Glutamatergic neuron (in vitro differentiated cells): ENCODE measurements around the gene CLSTN1. TPM values are rescaled to one million over a fixed set of nuclear protein-coding genes. Genes with fewer than 3 reads are reported as not detected.

ENCODE experiments used
- DNase-seq: peaks from one replicate; pipeline ENCODE4 v3.0.0; 2022
- H3K27ac Mint-ChIP-seq: one replicate; pipeline ENCODE4 v1.8.0; 2020; ENCODE audit warnings: mild to moderate bottlenecking, mixed read lengths, inconsistent platforms; ENCODE audit not compliant: unreplicated experiment
- H3K27me3 Mint-ChIP-seq: one replicate; pipeline ENCODE4 v1.8.0; 2020; ENCODE audit warnings: mild to moderate bottlenecking, moderate library complexity, mixed read lengths, inconsistent platforms; ENCODE audit not compliant: unreplicated experiment
- H3K36me3 Mint-ChIP-seq: one replicate; pipeline ENCODE4 v1.8.0; 2020; ENCODE audit warnings: mild to moderate bottlenecking, mixed read lengths, inconsistent platforms; ENCODE audit not compliant: unreplicated experiment
- H3K4me1 Mint-ChIP-seq: one replicate; pipeline ENCODE4 v1.8.0; 2020; ENCODE audit warnings: mild to moderate bottlenecking, low read depth, mixed read lengths, inconsistent platforms; ENCODE audit not compliant: unreplicated experiment
- H3K4me3 Mint-ChIP-seq: one replicate; pipeline ENCODE4 v1.8.0; 2020; ENCODE audit warnings: mild to moderate bottlenecking, mixed read lengths, inconsistent platforms; ENCODE audit not compliant: unreplicated experiment
- H3K9me3 Mint-ChIP-seq: one replicate; pipeline ENCODE4 v1.8.0; 2020; ENCODE audit warnings: mild to moderate bottlenecking, moderate library complexity, mixed read lengths, inconsistent platforms; ENCODE audit not compliant: unreplicated experiment
- total RNA-seq: library from RNA; stranded (reverse); fragmentation: NEBNext Ultra II Directional; extraction: Animal tissue kit (Norgen Biotek cat#: 25700); gene quantifications from one replicate; pipeline ENCODE4 v1.2.1, GENCODE V29; 2021; ENCODE audit not compliant: unreplicated experiment
- TF ChIP-seq, protein P1 (sequence below): fragments of 200-600 bp; sonication (generic); IDR thresholded peaks from one replicate; pipeline ENCODE4 v1.5.0; 2021; ENCODE audit not compliant: partially characterized antibody, unreplicated experiment

The CLSTN1 gene
- total RNA-seq, 1 donor from 2014 or later = 139 TPM

DNA sequence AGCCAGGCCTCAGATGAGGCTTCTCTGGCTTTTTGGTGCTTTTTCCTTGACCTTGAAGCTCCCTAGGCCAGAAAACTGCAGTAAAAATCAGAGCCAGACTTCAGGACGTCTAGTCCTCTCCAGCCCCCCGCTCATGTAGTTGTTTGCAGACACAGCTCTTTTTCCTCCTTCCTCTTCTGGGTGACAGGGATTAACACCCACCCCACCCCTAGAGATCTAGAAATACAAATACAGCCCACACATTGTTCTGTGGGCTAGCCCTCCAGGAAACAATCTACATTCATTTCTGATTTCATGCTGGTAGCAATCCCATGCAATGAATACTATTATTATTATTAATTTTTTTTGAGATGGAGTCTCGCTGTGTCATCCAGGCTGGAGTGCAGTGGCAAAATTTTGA, 9.9 kb upstream of the CLSTN1 start:
- TF ChIP-seq, protein P1, sequence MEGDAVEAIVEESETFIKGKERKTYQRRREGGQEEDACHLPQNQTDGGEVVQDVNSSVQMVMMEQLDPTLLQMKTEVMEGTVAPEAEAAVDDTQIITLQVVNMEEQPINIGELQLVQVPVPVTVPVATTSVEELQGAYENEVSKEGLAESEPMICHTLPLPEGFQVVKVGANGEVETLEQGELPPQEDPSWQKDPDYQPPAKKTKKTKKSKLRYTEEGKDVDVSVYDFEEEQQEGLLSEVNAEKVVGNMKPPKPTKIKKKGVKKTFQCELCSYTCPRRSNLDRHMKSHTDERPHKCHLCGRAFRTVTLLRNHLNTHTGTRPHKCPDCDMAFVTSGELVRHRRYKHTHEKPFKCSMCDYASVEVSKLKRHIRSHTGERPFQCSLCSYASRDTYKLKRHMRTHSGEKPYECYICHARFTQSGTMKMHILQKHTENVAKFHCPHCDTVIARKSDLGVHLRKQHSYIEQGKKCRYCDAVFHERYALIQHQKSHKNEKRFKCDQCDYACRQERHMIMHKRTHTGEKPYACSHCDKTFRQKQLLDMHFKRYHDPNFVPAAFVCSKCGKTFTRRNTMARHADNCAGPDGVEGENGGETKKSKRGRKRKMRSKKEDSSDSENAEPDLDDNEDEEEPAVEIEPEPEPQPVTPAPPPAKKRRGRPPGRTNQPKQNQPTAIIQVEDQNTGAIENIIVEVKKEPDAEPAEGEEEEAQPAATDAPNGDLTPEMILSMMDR = no peak
- DNase-seq = no peak
- Mint-ChIP-seq H3K27me3 (peaks cover 3% of the 10 kb centered on the region), H3K4me3 (no peak overlapping the region), H3K4me1 (peaks cover 15% of the 10 kb centered on the region), H3K27ac (no peak overlapping the region), H3K36me3 (no peaks in the 10 kb centered on the region), H3K9me3 (peaks cover 1% of the 10 kb centered on the region)

- Mint-ChIP-seq H3K27ac (no peak overlapping the region), H3K36me3 (no peaks in the 10 kb centered on the region), H3K4me3 (no peak overlapping the region), H3K4me1 (peaks cover 10% of the 10 kb centered on the region), H3K27me3 (peaks cover 17% of the 10 kb centered on the region), H3K9me3 (peaks cover 13% of the 10 kb centered on the region)
- DNase-seq = no peak
- TF ChIP-seq, protein P1 = peak; percentile 59
These were observed 3.9 kb upstream of the CLSTN1 start for GRCh38 chr1:9827558-9828185.

- peaks cover 20% of the 10 kb centered on the region for H3K27me3 Mint-ChIP-seq
- H3K9me3 Mint-ChIP-seq = peaks cover 14% of the 10 kb centered on the region
- no peak overlapping the region for H3K27ac Mint-ChIP-seq
- TF ChIP-seq, protein P1 = no peak
- no peaks in the 10 kb centered on the region for H3K36me3 Mint-ChIP-seq
- no peak overlapping the region for H3K4me3 Mint-ChIP-seq
- H3K4me1 Mint-ChIP-seq = peaks cover 18% of the 10 kb centered on the region
- DNase-seq = no peak
These were observed 2.9 kb upstream of the CLSTN1 start for GRCh38 chr1:9826616-9827015.

- H3K4me3 Mint-ChIP-seq = no peak overlapping the region
- no peak overlapping the region for H3K27ac Mint-ChIP-seq
- no peak for DNase-seq
- TF ChIP-seq, protein P1 = no peak
- H3K36me3 Mint-ChIP-seq = no peaks in the 10 kb centered on the region
- peaks cover 14% of the 10 kb centered on the region for H3K9me3 Mint-ChIP-seq
- H3K27me3 Mint-ChIP-seq = peaks cover 20% of the 10 kb centered on the region
- peaks cover 21% of the 10 kb centered on the region for H3K4me1 Mint-ChIP-seq
These were observed 2.3 kb upstream of the CLSTN1 start for GRCh38 chr1:9826087-9826486.

DNA sequence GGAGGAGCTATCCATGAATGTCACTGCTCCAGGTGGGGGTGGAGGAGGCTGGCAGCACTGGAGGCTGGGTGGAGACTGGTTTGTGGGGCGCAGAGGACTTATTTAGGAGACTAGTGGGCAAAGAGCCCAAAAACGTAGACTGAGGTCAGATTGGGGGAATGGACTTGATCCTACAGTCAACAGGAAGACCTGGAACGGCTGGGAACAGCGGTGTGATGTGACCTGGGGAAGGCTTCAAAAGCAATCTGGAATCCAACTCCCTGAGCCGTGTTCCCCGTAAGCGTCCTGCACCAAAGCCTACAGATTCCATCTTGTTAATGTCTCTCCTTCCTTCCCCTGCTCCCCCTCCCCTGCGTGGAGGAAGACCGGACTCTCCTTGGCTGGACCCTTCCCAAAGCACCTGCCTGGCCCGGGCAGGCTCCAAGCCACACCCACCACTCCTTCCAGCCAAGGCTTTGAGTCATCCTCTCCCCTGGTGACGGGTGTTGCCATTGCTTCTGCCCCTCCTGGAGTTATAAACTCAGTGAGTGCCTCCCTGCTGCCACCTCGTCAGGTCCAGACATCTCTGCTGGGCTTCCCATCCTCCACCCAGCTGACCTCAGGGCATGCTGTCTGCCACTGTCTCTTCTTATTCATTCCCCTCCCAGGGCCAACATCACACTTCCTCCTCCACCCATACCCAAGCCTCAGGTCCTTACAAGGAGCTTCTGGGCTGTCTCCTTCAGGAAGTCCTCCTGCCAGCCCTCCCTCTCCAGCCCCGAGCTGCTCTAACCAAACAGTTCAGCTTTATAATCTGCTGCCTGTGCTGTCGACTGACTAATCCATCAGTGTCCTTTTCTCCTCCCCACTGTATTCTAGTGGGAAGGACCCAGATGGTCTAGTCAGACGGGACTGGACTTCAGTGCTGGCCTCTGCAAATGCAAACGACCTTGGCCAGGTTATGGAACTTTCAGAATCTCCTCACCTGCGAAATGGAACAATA, 1.6 kb upstream of the CLSTN1 start:
- peaks cover 26% of the 10 kb centered on the region for H3K4me1 Mint-ChIP-seq
- H3K27ac Mint-ChIP-seq = peak overlapping the region; percentile 70
- H3K36me3 Mint-ChIP-seq = no peaks in the 10 kb centered on the region

More for the DNA sequence above, 1.6 kb upstream of the CLSTN1 start:
- peaks cover 17% of the 10 kb centered on the region for H3K9me3 Mint-ChIP-seq
- peak overlapping the region; percentile 78 for H3K4me3 Mint-ChIP-seq
- DNase-seq = no peak
- H3K27me3 Mint-ChIP-seq = peaks cover 23% of the 10 kb centered on the region
- TF ChIP-seq, protein P1 = no peak
